Measurements from ENCODE around the gene CCT8.

The CCT8 gene

DNA sequence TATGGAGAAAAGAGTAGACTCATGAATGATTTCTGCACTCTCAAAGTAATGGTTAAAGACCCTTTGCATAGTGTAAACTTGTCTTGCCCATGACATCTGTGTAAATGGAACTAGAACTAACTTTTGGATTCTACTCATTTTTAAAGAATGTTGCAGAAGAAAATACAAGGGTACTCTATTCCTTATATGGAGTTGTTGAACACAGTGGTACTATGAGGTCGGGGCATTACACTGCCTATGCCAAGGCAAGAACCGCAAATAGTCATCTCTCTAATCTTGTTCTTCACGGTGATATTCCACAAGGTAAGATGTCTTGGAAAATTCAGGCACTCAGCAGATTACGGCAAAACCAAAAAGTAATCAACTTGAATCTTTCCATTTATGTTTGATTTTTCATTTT, 19.8 kb downstream of the CCT8 start:
- H3K27me3 ChIP-seq (ENCODE audit: insufficient read depth, low read length), result no peaks in the 10 kb centered on the region
- no peaks in the 10 kb centered on the region for H3K79me2 ChIP-seq (ENCODE audit: control insufficient read depth, insufficient read depth, low read length, unreplicated experiment)
- no peak overlapping the region for H2AFZ ChIP-seq (ENCODE audit: low read length, unreplicated experiment)
- H3K27ac ChIP-seq (ENCODE audit: low read depth, low read length), result peak overlapping the region; percentile 3; the same call in 1 of the 2 replicates
- H3K4me3 ChIP-seq (ENCODE audit: low read depth, low read length), result no peak overlapping the region
- no peaks in the 10 kb centered on the region for H3K4me1 ChIP-seq (ENCODE audit: control insufficient read depth, insufficient read depth, low read length, unreplicated experiment)
- peaks cover 53% of the 10 kb centered on the region for H3K36me3 ChIP-seq (ENCODE audit: insufficient read depth, low read length)

DNA sequence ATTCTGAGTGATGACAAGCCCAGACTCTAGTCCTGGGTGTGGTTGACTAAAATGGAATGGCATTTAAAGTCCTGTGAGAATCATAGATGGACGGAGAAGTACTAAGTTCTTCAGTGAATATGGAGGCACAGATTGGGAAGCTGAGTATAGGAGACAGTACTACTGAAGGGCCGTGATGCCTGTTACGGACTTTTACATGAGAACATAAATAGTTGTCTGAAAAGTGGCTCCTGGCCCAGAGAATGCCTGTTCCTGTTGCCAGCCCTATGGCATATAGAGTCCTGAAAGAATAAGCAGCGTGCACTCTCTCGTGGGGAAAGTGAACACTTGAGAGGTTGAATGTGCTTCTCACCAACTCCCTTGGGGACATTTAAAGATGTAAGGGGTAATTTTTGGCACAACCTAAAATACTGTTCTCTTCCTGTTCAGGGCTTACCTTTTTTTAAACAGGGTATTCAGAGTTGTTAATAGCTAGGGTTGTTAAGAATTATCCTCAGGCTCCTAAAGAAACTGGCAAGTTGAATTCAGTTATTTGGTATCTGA, 20.4 kb downstream of the CCT8 start:
- H2AFZ ChIP-seq (ENCODE audit: low read length, unreplicated experiment), result no peak overlapping the region
- H3K27me3 ChIP-seq (ENCODE audit: insufficient read depth, low read length), result no peaks in the 10 kb centered on the region
- no peaks in the 10 kb centered on the region for H3K4me1 ChIP-seq (ENCODE audit: control insufficient read depth, insufficient read depth, low read length, unreplicated experiment)
- no peaks in the 10 kb centered on the region for H3K79me2 ChIP-seq (ENCODE audit: control insufficient read depth, insufficient read depth, low read length, unreplicated experiment)
- no peak overlapping the region for H3K4me3 ChIP-seq (ENCODE audit: low read depth, low read length)
- H3K36me3 ChIP-seq (ENCODE audit: insufficient read depth, low read length), result peaks cover 57% of the 10 kb centered on the region
- H3K27ac ChIP-seq (ENCODE audit: low read depth, low read length), result no peak overlapping the region

- peaks cover 57% of the 10 kb centered on the region for H3K36me3 ChIP-seq (ENCODE audit: insufficient read depth, low read length)
- H3K27ac ChIP-seq (ENCODE audit: low read depth, low read length), result no peak overlapping the region
- no peaks in the 10 kb centered on the region for H3K79me2 ChIP-seq (ENCODE audit: control insufficient read depth, insufficient read depth, low read length, unreplicated experiment)
These were observed 21.2 kb downstream of the CCT8 start for GRCh38 chr21:29052224-29052623.

DNA sequence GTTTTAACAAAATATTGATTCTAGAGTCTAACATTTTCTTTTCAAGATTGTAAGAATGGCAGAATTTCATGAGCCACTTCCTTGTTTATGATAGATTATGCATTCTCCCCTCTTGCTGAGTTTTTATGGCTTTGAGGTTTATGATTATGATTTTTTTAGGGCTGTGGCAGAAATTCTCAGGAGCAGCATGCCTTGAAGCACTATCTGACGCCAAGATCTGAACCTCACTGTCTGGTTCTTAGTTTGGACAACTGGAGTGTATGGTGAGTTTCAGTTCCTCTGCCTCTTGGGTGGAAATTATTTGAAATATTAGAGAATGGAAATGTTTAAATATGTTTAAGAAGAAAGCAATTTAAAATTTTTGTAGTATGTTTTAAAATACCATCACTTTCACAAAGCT, 38.8 kb downstream of the CCT8 start:
- Histone ChIP-seq H3K27ac (ENCODE audit: low read depth, low read length) (no peak overlapping the region), H3K79me2 (ENCODE audit: control insufficient read depth, insufficient read depth, low read length, unreplicated experiment) (peaks cover under 1% of the 10 kb centered on the region), H2AFZ (ENCODE audit: low read length, unreplicated experiment) (no peak overlapping the region), H3K27me3 (ENCODE audit: insufficient read depth, low read length) (no peaks in the 10 kb centered on the region), H3K36me3 (ENCODE audit: insufficient read depth, low read length) (peaks cover 13% of the 10 kb centered on the region), H3K4me3 (ENCODE audit: low read depth, low read length) (no peak overlapping the region), H3K4me1 (ENCODE audit: control insufficient read depth, insufficient read depth, low read length, unreplicated experiment) (no peaks in the 10 kb centered on the region)

More at GRCh38 chr21:29052224-29052623, 21.2 kb downstream of the CCT8 start:
- Histone ChIP-seq H3K4me3 (ENCODE audit: low read depth, low read length) (no peak overlapping the region), H3K4me1 (ENCODE audit: control insufficient read depth, insufficient read depth, low read length, unreplicated experiment) (no peaks in the 10 kb centered on the region), H3K27me3 (ENCODE audit: insufficient read depth, low read length) (no peaks in the 10 kb centered on the region), H2AFZ (ENCODE audit: low read length, unreplicated experiment) (no peak overlapping the region)

DNA sequence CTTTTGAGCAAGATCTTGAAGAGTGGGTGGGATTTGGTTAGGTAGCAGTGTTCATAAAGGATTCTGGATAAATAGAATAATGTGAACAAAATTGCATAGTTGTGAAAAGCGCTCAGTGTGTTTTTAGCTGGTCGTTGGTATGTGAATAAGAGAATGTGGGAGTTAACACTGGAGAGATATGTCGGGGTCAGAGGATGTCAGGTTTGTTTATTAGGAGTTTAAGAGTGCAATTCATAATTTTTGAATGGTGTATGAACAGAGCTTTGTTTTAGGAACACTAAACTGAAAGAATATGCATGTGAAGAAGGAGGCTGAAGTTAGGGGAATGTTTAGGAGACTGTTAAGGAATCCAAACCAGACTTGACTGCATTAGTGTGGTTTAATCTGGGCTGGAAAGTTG, 39.6 kb downstream of the CCT8 start:
- H3K27ac ChIP-seq (ENCODE audit: low read depth, low read length), result no peak overlapping the region
- H3K4me3 ChIP-seq (ENCODE audit: low read depth, low read length), result no peak overlapping the region
- H3K36me3 ChIP-seq (ENCODE audit: insufficient read depth, low read length), result peaks cover 8% of the 10 kb centered on the region
- H3K4me1 ChIP-seq (ENCODE audit: control insufficient read depth, insufficient read depth, low read length, unreplicated experiment), result no peaks in the 10 kb centered on the region
- no peaks in the 10 kb centered on the region for H3K27me3 ChIP-seq (ENCODE audit: insufficient read depth, low read length)
- peaks cover 4% of the 10 kb centered on the region for H3K79me2 ChIP-seq (ENCODE audit: control insufficient read depth, insufficient read depth, low read length, unreplicated experiment)
- H2AFZ ChIP-seq (ENCODE audit: low read length, unreplicated experiment), result no peak overlapping the region

DNA sequence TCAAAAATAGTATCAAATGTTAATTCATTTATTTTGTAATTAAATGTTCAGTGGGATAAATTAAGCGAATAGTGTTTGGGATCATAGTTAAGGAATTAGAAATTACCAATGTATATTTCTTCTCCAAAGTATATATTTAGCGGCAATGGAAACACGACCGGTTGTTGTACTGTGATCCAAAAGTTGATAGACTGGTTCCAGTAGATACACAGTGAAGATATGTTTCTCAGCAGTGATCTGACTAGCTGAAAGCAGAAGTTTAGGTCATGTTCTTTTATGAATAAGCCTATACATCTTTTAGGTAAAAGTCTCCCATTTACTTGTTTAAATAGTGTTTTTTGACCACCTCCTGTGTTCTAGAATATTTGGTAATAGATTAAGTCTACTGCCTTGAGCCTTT, 40.1 kb downstream of the CCT8 start:
- H3K79me2 ChIP-seq (ENCODE audit: control insufficient read depth, insufficient read depth, low read length, unreplicated experiment), result peaks cover 4% of the 10 kb centered on the region
- no peaks in the 10 kb centered on the region for H3K4me1 ChIP-seq (ENCODE audit: control insufficient read depth, insufficient read depth, low read length, unreplicated experiment)
- no peak overlapping the region for H2AFZ ChIP-seq (ENCODE audit: low read length, unreplicated experiment)
- H3K4me3 ChIP-seq (ENCODE audit: low read depth, low read length), result no peak overlapping the region
- no peaks in the 10 kb centered on the region for H3K27me3 ChIP-seq (ENCODE audit: insufficient read depth, low read length)
- H3K36me3 ChIP-seq (ENCODE audit: insufficient read depth, low read length), result peaks cover 6% of the 10 kb centered on the region
- no peak overlapping the region for H3K27ac ChIP-seq (ENCODE audit: low read depth, low read length)

DNA sequence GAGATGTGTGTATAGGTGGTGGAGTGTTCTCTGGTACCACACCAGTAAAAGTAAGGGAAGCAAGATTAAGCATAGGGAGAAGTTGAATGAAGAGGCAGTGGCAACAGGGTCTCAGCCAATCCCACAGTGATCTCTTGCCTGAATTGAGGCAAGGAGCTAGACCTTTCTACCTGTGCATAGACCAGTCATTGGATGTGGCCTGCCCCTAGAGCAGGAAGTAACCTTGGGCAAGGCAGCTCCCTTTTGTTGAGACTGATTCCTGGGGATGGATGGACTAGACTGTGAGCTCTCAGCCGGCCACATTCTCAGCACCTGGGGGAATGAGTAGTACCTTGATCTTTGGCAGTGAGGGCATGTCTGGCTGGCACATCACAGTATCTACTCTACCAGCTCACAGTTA, 42.5 kb downstream of the CCT8 start:
- H3K79me2 ChIP-seq (ENCODE audit: control insufficient read depth, insufficient read depth, low read length, unreplicated experiment), result peaks cover 21% of the 10 kb centered on the region
- no peak overlapping the region for H3K4me3 ChIP-seq (ENCODE audit: low read depth, low read length)
- no peaks in the 10 kb centered on the region for H3K27me3 ChIP-seq (ENCODE audit: insufficient read depth, low read length)
- H2AFZ ChIP-seq (ENCODE audit: low read length, unreplicated experiment), result no peak overlapping the region
- peaks cover 4% of the 10 kb centered on the region; the same call in 1 of the 2 replicates for H3K36me3 ChIP-seq (ENCODE audit: insufficient read depth, low read length)
- peaks cover 4% of the 10 kb centered on the region for H3K4me1 ChIP-seq (ENCODE audit: control insufficient read depth, insufficient read depth, low read length, unreplicated experiment)
- no peak overlapping the region for H3K27ac ChIP-seq (ENCODE audit: low read depth, low read length)

DNA sequence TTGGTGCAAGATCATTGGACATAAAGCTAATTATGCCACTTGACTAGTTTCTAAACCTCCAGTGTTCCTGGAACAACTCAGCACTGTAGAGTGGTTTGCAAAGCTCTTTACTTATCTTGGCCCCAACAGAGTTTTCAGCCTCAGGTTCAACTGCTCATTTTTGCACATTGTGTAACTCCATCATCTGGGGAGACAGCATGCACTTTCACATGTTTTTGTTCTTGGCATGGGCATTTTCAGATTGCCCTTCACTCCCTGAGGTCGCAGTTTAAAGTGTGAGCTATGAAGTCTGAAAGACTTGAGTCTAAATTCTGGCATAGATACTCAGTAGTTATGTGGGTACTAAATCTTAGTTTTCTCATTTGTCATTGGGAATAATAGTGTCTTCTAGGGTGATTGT, 43.9 kb downstream of the CCT8 start:
- Histone ChIP-seq H2AFZ (ENCODE audit: low read length, unreplicated experiment) (no peak overlapping the region), H3K27me3 (ENCODE audit: insufficient read depth, low read length) (no peaks in the 10 kb centered on the region), H3K79me2 (ENCODE audit: control insufficient read depth, insufficient read depth, low read length, unreplicated experiment) (peaks cover 31% of the 10 kb centered on the region), H3K4me1 (ENCODE audit: control insufficient read depth, insufficient read depth, low read length, unreplicated experiment) (peaks cover 9% of the 10 kb centered on the region), H3K27ac (ENCODE audit: low read depth, low read length) (no peak overlapping the region), H3K4me3 (ENCODE audit: low read depth, low read length) (no peak overlapping the region), H3K36me3 (ENCODE audit: insufficient read depth, low read length) (peaks cover 4% of the 10 kb centered on the region; the same call in 1 of the 2 replicates)

- Histone ChIP-seq H2AFZ (ENCODE audit: low read length, unreplicated experiment) (peak overlapping the region; percentile 37), H3K79me2 (ENCODE audit: control insufficient read depth, insufficient read depth, low read length, unreplicated experiment) (peaks cover 31% of the 10 kb centered on the region), H3K4me3 (ENCODE audit: low read depth, low read length) (peak overlapping the region; percentile 82), H3K36me3 (ENCODE audit: insufficient read depth, low read length) (no peaks in the 10 kb centered on the region), H3K4me1 (ENCODE audit: control insufficient read depth, insufficient read depth, low read length, unreplicated experiment) (peaks cover 9% of the 10 kb centered on the region), H3K27ac (ENCODE audit: low read depth, low read length) (peak overlapping the region; percentile 96), H3K27me3 (ENCODE audit: insufficient read depth, low read length) (no peaks in the 10 kb centered on the region)
These were observed 48.1 kb downstream of the CCT8 start for GRCh38 chr21:29025328-29025713.

DNA sequence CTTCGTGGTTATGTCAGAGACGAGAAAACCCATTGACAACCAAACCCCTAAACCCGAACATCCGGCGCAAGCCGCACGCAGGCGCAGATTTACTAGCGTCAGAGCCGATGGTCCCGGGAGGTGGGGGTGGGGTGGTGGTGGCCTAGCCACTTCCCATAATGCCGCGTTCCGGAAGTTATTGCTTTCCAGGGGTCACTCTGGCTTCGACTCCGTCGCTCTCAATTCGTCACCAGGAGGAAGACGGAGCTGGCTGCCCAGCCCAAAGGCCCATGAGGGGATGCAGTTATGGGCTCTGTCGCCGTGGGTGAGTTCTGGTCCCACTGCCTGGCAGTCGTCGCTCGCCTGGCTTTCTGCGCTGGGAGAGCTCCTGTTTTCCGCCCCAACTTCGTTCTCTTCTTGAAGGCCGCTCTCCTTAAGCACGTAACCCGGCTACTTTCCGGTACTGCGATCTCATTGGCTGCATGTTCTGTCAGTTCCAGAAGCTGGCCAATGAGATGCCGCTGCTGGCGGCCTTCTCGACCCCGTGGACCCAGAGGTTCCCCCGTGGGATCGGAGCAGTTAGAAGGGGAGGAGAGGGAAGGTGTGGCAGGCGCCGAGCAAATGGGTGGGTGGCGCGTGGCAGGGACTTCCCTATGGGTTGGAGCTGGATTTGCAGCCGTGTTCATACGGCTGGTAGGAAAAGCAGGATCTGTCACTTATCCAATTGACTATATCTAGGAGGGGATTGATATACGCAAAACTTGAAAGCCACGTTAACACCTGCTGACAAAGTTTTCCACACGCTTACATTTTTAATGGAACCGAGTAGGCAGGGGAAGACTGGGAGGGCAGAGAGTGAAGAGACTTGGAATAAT, 48.7 kb downstream of the CCT8 start, which contains the start of gene USP16:
Gene USP16 (plus strand): TSS at position 195 of the 854 bp plus-strand sequence. CDS start 3,246 bp downstream, outside the sequence.
- H3K27me3 ChIP-seq (ENCODE audit: insufficient read depth, low read length), result no peaks in the 10 kb centered on the region
- H3K4me1 ChIP-seq (ENCODE audit: control insufficient read depth, insufficient read depth, low read length, unreplicated experiment), result peaks cover 13% of the 10 kb centered on the region
- H3K4me3 ChIP-seq (ENCODE audit: low read depth, low read length), result peak within 1 kb of the TSS; percentile 82
- H3K27ac ChIP-seq (ENCODE audit: low read depth, low read length), result peak within 1 kb of the TSS; percentile 96
- H3K79me2 ChIP-seq (ENCODE audit: control insufficient read depth, insufficient read depth, low read length, unreplicated experiment), result peaks cover 34% of the 10 kb centered on the region
- no peaks in the 10 kb centered on the region for H3K36me3 ChIP-seq (ENCODE audit: insufficient read depth, low read length)
- peak within 1 kb of the TSS; percentile 83 for H2AFZ ChIP-seq (ENCODE audit: low read length, unreplicated experiment)

GRCh38 chr21:29022166-29022565, 51.3 kb downstream of the CCT8 start:
- H3K79me2 ChIP-seq (ENCODE audit: control insufficient read depth, insufficient read depth, low read length, unreplicated experiment), result peaks cover 43% of the 10 kb centered on the region
- H3K4me1 ChIP-seq (ENCODE audit: control insufficient read depth, insufficient read depth, low read length, unreplicated experiment), result peaks cover 25% of the 10 kb centered on the region
- H3K27me3 ChIP-seq (ENCODE audit: insufficient read depth, low read length), result no peaks in the 10 kb centered on the region
- H2AFZ ChIP-seq (ENCODE audit: low read length, unreplicated experiment), result no peak overlapping the region
- H3K27ac ChIP-seq (ENCODE audit: low read depth, low read length), result no peak overlapping the region
- no peak overlapping the region for H3K4me3 ChIP-seq (ENCODE audit: low read depth, low read length)
- H3K36me3 ChIP-seq (ENCODE audit: insufficient read depth, low read length), result no peaks in the 10 kb centered on the region

All from ACC112 (cell line).